Hindlimb muscle (tissue), 1 donor: ENCODE results near the gene AIM2. TPM values are rescaled to one million over a fixed set of nuclear protein-coding genes. Genes with fewer than 3 reads are reported as not detected.

ENCODE experiments used
- DNase-seq: peaks from one replicate; pipeline ENCODE4 v3.0.0-alpha.2; 2013
- polyA plus RNA-seq: library from polyadenylated mRNA; unstranded; fragments of 120-200 nt; gene quantifications from one replicate; pipeline ENCODE4 v1.2.1, GENCODE V29; 2013; ENCODE audit not compliant: insufficient read length

The AIM2 gene
- polyA plus RNA-seq, 1 donor = 0.40 TPM

DNA sequence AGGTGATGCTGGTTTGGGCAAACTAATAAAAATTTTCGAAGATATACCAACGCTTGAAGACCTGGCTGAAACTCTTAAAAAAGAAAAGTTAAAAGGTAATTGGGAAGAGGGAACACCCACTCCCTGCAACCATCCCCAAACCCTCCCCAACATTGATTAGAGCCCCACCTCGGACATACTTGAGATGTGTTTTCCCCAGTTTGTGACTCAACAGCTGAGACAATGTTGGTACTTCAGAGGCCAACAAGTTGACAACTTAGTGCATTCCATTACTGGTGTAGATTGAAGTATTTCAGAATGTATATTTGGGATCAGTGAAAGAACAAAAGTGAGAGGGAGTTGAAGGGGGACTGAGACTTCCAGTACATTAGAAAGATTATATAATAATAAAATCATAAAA lies 61.7 kb downstream of the AIM2 start:
- DNase-seq = no peak

- no peak for DNase-seq
These were observed 62.5 kb downstream of the AIM2 start for GRCh38 chr1:159014003-159014571.

- DNase-seq = peak; percentile 26
These were observed 64.1 kb downstream of the AIM2 start for GRCh38 chr1:159012495-159012894.

Other genes with a start within 250 kb of the AIM2 start
- gene MNDA, start 245.4 kb downstream of the AIM2 start, polyA plus RNA-seq = 3.9 TPM
- 0.23 TPM for gene PYHIN1, start 145.2 kb downstream of the AIM2 start, polyA plus RNA-seq
- 32.2 TPM for gene IFI16, start 66.9 kb downstream of the AIM2 start, polyA plus RNA-seq
- 0.92 TPM for gene CADM3, start 94.8 kb upstream of the AIM2 start, polyA plus RNA-seq
- gene ACKR1, start 128.1 kb upstream of the AIM2 start, polyA plus RNA-seq = 6.5 TPM
- gene FCER1A, start 225.6 kb upstream of the AIM2 start, polyA plus RNA-seq = 0.50 TPM